Measurements from ENCODE around the gene GSTO1.

GRCh38 chr10:104293011-104293410 is 38.3 kb downstream of the GSTO1 start:
- TF ChIP-seq EZH2 (IDR thresholded peaks at IDR 0.05) (no peak), POLR2AphosphoS5 (IDR thresholded peaks at IDR 0.05; ENCODE audit: borderline replicate concordance, low read depth, low read length) (no peak), FOXP2 (optimal IDR thresholded peaks at IDR 0.05; ENCODE audit: control extremely low read depth, extremely low read length, insufficient read depth) (no peak)

Data from SK-N-MC (cell line).